Retinal pigment epithelial cell (primary cell): ENCODE measurements around the gene MOV10L1.
A peak's percentile ranks its signal among the peaks of the same experiment; 100 is the strongest.

Experiments
- DNase-seq: peaks from one replicate; pipeline ENCODE4 v3.0.0-alpha.2; 2010; ENCODE audit warnings: low read depth
- H3K4me3 ChIP-seq: 2 replicates; pipeline ENCODE4 v1.5.1; 2011; ENCODE audit warnings: mild to moderate bottlenecking, low read length, control low read depth, moderate library complexity
- CTCF ChIP-seq: conservative IDR thresholded peaks from 2 replicates; pipeline ENCODE4 v1.5.1; 2011; ENCODE audit warnings: low read depth, low read length, control low read depth, inconsistent platforms

MOV10L1 gene

GRCh38 chr22:50098052-50098451 lies 8.2 kb downstream of the MOV10L1 start:
- no peak for TF ChIP-seq CTCF
- DNase-seq: no peak
- H3K4me3 ChIP-seq: no peak overlapping the region

- TF ChIP-seq CTCF: no peak
- no peak for DNase-seq
- no peak overlapping the region for H3K4me3 ChIP-seq
Measured at GRCh38 chr22:50101870-50102565, 12.2 kb downstream of the MOV10L1 start.

- no peak for DNase-seq
- no peak overlapping the region for H3K4me3 ChIP-seq
- TF ChIP-seq CTCF: peak; percentile 6
Measured at GRCh38 chr22:50102946-50103345, 13.1 kb downstream of the MOV10L1 start.

- DNase-seq: no peak
- H3K4me3 ChIP-seq: no peak overlapping the region
- TF ChIP-seq CTCF: no peak
Measured at GRCh38 chr22:50104141-50104544, 14.3 kb downstream of the MOV10L1 start.

GRCh38 chr22:50105208-50106100 lies 15.6 kb downstream of the MOV10L1 start:
- H3K4me3 ChIP-seq: no peak overlapping the region
- no peak for DNase-seq
- TF ChIP-seq CTCF: no peak

GRCh38 chr22:50107529-50107928 lies 17.7 kb downstream of the MOV10L1 start:
- TF ChIP-seq CTCF: no peak
- no peak overlapping the region for H3K4me3 ChIP-seq
- no peak for DNase-seq

- DNase-seq: no peak
- no peak overlapping the region for H3K4me3 ChIP-seq
- no peak for TF ChIP-seq CTCF
Measured at GRCh38 chr22:50111056-50111455, 21.2 kb downstream of the MOV10L1 start.
